Stimulated activated naive CD8-positive, alpha-beta T cell treated with anti-CD3 and anti-CD28 coated beads, Interleukin-15, amount 100 ng/mL, for 72 hours (primary cell): Measurements from ENCODE around the gene GARS1.

Source experiments
- ATAC-seq: fragments of 150-1000 bp; cut with Tn5 transposase; 2 replicates; pipeline ENCODE4 v1.10.0; 2021; ENCODE audit warnings: mild to moderate bottlenecking, moderate library complexity
- DNase-seq, 2 donors: peaks; one replicate each; pipeline ENCODE4 v3.0.0; 2021 to 2022
- H3K27ac Mint-ChIP-seq, 2 donors: one replicate each; pipeline ENCODE4 v1.8.0; 2022; ENCODE audit warnings: mild to moderate bottlenecking in 2 of 2, mixed read lengths in 2 of 2, moderate library complexity in 2 of 2
- H3K27me3 Mint-ChIP-seq: one replicate; pipeline ENCODE4 v1.8.0; 2022; ENCODE audit warnings: mixed read lengths
- H3K4me1 Mint-ChIP-seq: one replicate; pipeline ENCODE4 v1.8.0; 2022; ENCODE audit warnings: mild to moderate bottlenecking, mixed read lengths
- H3K4me3 Mint-ChIP-seq, 2 donors: one replicate each; pipeline ENCODE4 v1.8.0; 2022; ENCODE audit warnings: mild to moderate bottlenecking in 2 of 2, mixed read lengths in 2 of 2, moderate library complexity in 1 of 2
- H3K9me3 Mint-ChIP-seq, 2 donors: one replicate each; pipeline ENCODE4 v1.8.0; 2022; ENCODE audit warnings: mixed read lengths in 2 of 2

Gene GARS1

GRCh38 chr7:30594540-30595435 lies at the start of gene GARS1:
TSS of gene GARS1 (plus strand) at chr7:30594878. CDS start at chr7:30594922, 44 bp downstream.
- peak; percentile 90 to 91 for DNase-seq
- Mint-ChIP-seq H3K27ac (peak within 1 kb of the TSS; percentile 100), H3K4me1 (peaks cover 59% of the 10 kb centered on the region), H3K4me3 (peak within 1 kb of the TSS; percentile 90 to 98), H3K27me3 (no peaks in the 10 kb centered on the region), H3K9me3 (no peaks in the 10 kb centered on the region)
- peak; percentile 94 for ATAC-seq

GRCh38 chr7:30545791-30546555 lies 48.7 kb upstream of the GARS1 start:
- H3K4me1 Mint-ChIP-seq, result peaks cover 3% of the 10 kb centered on the region
- H3K27me3 Mint-ChIP-seq, result no peaks in the 10 kb centered on the region
- H3K9me3 Mint-ChIP-seq, result no peaks in the 10 kb centered on the region
- ATAC-seq (no peak), DNase-seq (no peak)
- no peak overlapping the region for H3K4me3 Mint-ChIP-seq
- no peak overlapping the region for H3K27ac Mint-ChIP-seq

GRCh38 chr7:30546596-30546995 lies 48.1 kb upstream of the GARS1 start:
- H3K9me3 Mint-ChIP-seq, result no peaks in the 10 kb centered on the region
- peaks cover 6% of the 10 kb centered on the region for H3K4me1 Mint-ChIP-seq
- ATAC-seq (no peak), DNase-seq (no peak)
- no peak overlapping the region for H3K27ac Mint-ChIP-seq
- no peak overlapping the region for H3K4me3 Mint-ChIP-seq
- H3K27me3 Mint-ChIP-seq, result no peaks in the 10 kb centered on the region

- DNase-seq, result peak; percentile 8 to 23
- no peak overlapping the region for H3K27ac Mint-ChIP-seq
- H3K4me3 Mint-ChIP-seq, result no peak overlapping the region
- no peaks in the 10 kb centered on the region for H3K27me3 Mint-ChIP-seq
- H3K4me1 Mint-ChIP-seq, result peaks cover 6% of the 10 kb centered on the region
- ATAC-seq, result no peak
- H3K9me3 Mint-ChIP-seq, result no peaks in the 10 kb centered on the region
These were observed 45.8 kb upstream of the GARS1 start for GRCh38 chr7:30548845-30549244.

GRCh38 chr7:30549931-30550493 lies 44.7 kb upstream of the GARS1 start:
- no peak overlapping the region for H3K27ac Mint-ChIP-seq
- peaks cover 6% of the 10 kb centered on the region for H3K4me1 Mint-ChIP-seq
- DNase-seq (no peak), ATAC-seq (no peak)
- no peak overlapping the region for H3K4me3 Mint-ChIP-seq
- H3K9me3 Mint-ChIP-seq, result no peaks in the 10 kb centered on the region
- no peaks in the 10 kb centered on the region for H3K27me3 Mint-ChIP-seq

GRCh38 chr7:30552330-30552729 lies 42.3 kb upstream of the GARS1 start:
- Mint-ChIP-seq H3K4me1 (peaks cover 6% of the 10 kb centered on the region), H3K4me3 (no peak overlapping the region), H3K9me3 (no peaks in the 10 kb centered on the region), H3K27ac (no peak overlapping the region), H3K27me3 (no peaks in the 10 kb centered on the region)
- ATAC-seq, result no peak
- no peak for DNase-seq

- no peak for ATAC-seq
These were observed 41.5 kb upstream of the GARS1 start for GRCh38 chr7:30553141-30553540.

GRCh38 chr7:30553546-30553945 lies 41.1 kb upstream of the GARS1 start:
- Mint-ChIP-seq H3K4me3 (no peak overlapping the region), H3K4me1 (peaks cover 6% of the 10 kb centered on the region), H3K9me3 (no peaks in the 10 kb centered on the region), H3K27me3 (no peaks in the 10 kb centered on the region), H3K27ac (no peak overlapping the region)
- no peak for DNase-seq
- no peak for ATAC-seq

More at GRCh38 chr7:30553141-30553540, 41.5 kb upstream of the GARS1 start:
- H3K9me3 Mint-ChIP-seq, result no peaks in the 10 kb centered on the region
- DNase-seq, result no peak
- no peaks in the 10 kb centered on the region for H3K27me3 Mint-ChIP-seq
- no peak overlapping the region for H3K4me3 Mint-ChIP-seq
- peaks cover 6% of the 10 kb centered on the region for H3K4me1 Mint-ChIP-seq
- H3K27ac Mint-ChIP-seq, result no peak overlapping the region

GRCh38 chr7:30555525-30555924 lies 39.2 kb upstream of the GARS1 start:
- Mint-ChIP-seq H3K4me3 (no peak overlapping the region), H3K9me3 (no peaks in the 10 kb centered on the region), H3K27me3 (no peaks in the 10 kb centered on the region), H3K27ac (no peak overlapping the region), H3K4me1 (peaks cover 6% of the 10 kb centered on the region)
- DNase-seq, result no peak
- no peak for ATAC-seq

- Mint-ChIP-seq H3K9me3 (no peaks in the 10 kb centered on the region), H3K27me3 (no peaks in the 10 kb centered on the region), H3K4me3 (no peak overlapping the region), H3K27ac (no peak overlapping the region), H3K4me1 (no peaks in the 10 kb centered on the region)
- DNase-seq (no peak), ATAC-seq (no peak)
These were observed 37.8 kb upstream of the GARS1 start for GRCh38 chr7:30556840-30557239.

GRCh38 chr7:30557245-30557644 lies 37.4 kb upstream of the GARS1 start:
- ATAC-seq (no peak), DNase-seq (no peak)
- Mint-ChIP-seq H3K27ac (no peak overlapping the region), H3K27me3 (no peaks in the 10 kb centered on the region), H3K4me3 (no peak overlapping the region), H3K9me3 (no peaks in the 10 kb centered on the region), H3K4me1 (no peaks in the 10 kb centered on the region)

- no peak for DNase-seq
- H3K27ac Mint-ChIP-seq, result no peak overlapping the region
- H3K4me1 Mint-ChIP-seq, result peaks cover 14% of the 10 kb centered on the region
- ATAC-seq, result no peak
- H3K27me3 Mint-ChIP-seq, result no peaks in the 10 kb centered on the region
- no peak overlapping the region for H3K4me3 Mint-ChIP-seq
- no peaks in the 10 kb centered on the region for H3K9me3 Mint-ChIP-seq
These were observed 35.1 kb upstream of the GARS1 start for GRCh38 chr7:30559611-30560010.

GRCh38 chr7:30561389-30561788 lies 33.3 kb upstream of the GARS1 start:
- peaks cover 15% of the 10 kb centered on the region for H3K4me1 Mint-ChIP-seq
- no peaks in the 10 kb centered on the region for H3K27me3 Mint-ChIP-seq
- DNase-seq (no peak), ATAC-seq (no peak)
- H3K9me3 Mint-ChIP-seq, result no peaks in the 10 kb centered on the region
- no peak overlapping the region for H3K27ac Mint-ChIP-seq
- H3K4me3 Mint-ChIP-seq, result no peak overlapping the region

GRCh38 chr7:30562498-30562897 lies 32.2 kb upstream of the GARS1 start:
- no peaks in the 10 kb centered on the region for H3K9me3 Mint-ChIP-seq

GRCh38 chr7:30562909-30563308 lies 31.8 kb upstream of the GARS1 start:
- no peak overlapping the region for H3K4me3 Mint-ChIP-seq
- no peaks in the 10 kb centered on the region for H3K9me3 Mint-ChIP-seq
- H3K27me3 Mint-ChIP-seq, result no peaks in the 10 kb centered on the region

More at GRCh38 chr7:30562498-30562897, 32.2 kb upstream of the GARS1 start:
- ATAC-seq (no peak), DNase-seq (no peak)
- peaks cover 15% of the 10 kb centered on the region for H3K4me1 Mint-ChIP-seq
- no peak overlapping the region for H3K27ac Mint-ChIP-seq
- no peak overlapping the region for H3K4me3 Mint-ChIP-seq
- no peaks in the 10 kb centered on the region for H3K27me3 Mint-ChIP-seq

More at GRCh38 chr7:30562909-30563308, 31.8 kb upstream of the GARS1 start:
- Mint-ChIP-seq H3K4me1 (peaks cover 15% of the 10 kb centered on the region), H3K27ac (no peak overlapping the region)
- DNase-seq (no peak), ATAC-seq (no peak)
